NCI-H2171 (cell line): ENCODE data around the gene ERP44.
A peak's percentile ranks its signal among the peaks of the same experiment; 100 is the strongest.
"Not testable (repeated sequence)": the region's sequence is repeated elsewhere in the genome, so short reads cannot be mapped to it uniquely, and the experiment has no call there.

Experiments used
- DNase-seq: peaks from one replicate; lab custom pipeline; 2025; lab: John Stamatoyannopoulos, UW

Gene ERP44

DNA sequence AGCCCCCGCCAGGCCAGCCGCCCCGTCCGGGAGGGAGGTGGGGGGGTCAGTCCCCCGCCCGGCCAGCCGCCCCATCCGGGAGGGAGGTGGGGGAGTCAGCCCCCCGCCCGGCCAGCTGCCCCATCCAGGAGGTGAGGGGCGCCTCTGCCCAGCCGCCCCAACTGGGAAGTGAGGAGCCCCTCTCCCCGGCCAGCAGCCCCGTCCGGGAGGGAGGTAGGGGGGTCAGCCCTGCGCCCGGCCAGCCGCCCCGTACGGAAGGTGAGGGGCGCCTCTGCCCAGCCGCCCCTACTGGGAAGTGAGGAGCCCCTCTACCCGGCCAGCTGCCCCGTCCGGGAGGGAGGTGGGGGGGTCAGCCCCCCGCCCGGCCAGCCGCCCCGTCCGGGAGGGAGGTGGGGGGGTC is 30.8 kb downstream of the ERP44 start:
- not testable (repeated sequence) for DNase-seq

GRCh38 chr9:100066539-100066938 is 32.3 kb downstream of the ERP44 start:
- no peak for DNase-seq

GRCh38 chr9:100064872-100065581 is 33.8 kb downstream of the ERP44 start:
- DNase-seq, result no peak

DNA sequence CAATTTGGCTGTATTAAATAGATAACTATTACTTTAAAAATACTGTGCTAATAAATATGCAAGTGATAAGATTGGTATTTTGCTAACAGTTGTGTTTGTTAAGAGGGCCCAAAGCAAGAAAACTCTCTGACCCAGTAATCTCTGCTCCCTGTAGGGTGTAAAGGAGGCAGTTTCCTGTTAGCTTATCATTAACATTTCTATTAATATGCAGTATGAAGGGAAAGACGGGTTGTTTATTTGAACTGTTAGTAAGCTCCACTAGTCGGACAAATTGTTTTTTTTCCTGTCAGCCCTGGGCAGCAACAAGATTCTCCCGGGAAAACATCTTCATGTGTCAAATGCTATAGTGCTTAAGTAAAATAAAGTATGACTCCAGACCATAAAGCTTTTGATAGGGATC is 35.6 kb downstream of the ERP44 start:
- DNase-seq, result no peak

- not testable (repeated sequence) for DNase-seq
Measured at GRCh38 chr9:100062683-100063082, 36.1 kb downstream of the ERP44 start.

DNA sequence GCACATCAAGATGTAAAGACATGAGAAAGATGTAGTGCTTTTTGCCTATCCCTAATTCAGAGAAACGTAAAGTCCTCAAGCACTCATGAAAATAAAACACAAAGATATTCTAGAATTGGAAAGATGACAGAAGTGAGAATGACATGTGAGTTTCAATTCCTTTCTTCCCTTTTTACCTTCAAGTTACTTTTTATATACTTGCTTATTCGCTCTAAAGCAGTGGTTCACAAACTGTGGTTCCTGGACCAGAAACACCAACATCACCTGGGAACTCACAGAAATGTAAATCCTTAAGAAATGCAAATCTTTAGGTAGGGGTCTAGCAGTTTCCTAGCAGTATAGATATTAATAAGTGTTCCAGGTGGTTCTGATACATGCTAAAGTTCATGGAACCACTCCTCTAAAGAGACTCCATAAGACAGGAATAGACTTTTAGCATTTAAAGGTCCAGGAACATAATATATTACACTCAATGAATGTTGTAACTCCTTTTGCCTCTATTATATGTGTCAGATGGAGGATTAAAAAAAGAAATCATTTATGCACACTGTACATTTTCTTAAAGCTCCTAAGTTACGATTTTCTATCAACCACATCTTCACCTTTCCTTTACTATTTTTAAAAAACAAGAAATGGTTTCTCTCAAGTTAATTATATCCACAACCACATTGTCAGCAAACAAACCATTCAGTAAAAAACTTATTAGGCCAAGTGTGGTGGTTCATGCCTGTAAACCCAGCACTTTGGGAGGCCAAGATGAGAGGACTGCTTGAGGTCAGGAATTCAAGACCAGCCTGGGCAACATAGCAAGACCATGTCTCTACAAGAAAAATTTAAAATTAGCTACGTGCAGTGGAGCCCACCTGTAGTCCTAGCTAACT is 39.9 kb downstream of the ERP44 start:
- DNase-seq, result no peak

DNA sequence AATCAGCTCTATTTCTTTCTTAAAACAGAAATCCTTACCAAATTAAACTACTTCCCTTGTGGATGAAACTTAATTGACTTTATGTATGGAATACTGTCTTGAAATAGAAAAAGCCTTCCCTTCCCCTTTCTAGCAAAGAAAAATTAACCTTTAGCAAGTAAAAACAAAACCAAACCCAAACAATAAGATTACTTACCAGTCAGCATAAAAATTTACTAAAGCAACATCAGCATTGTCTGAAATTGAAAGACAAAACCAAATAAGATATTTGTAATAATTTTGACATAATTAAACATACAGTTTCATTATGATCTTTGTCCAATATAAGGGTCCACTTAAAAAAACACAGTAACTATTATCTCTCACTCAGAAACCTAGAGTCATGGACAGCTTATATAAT is 41.2 kb downstream of the ERP44 start:
- no peak for DNase-seq

GRCh38 chr9:100056561-100056960 is 42.2 kb downstream of the ERP44 start:
- no peak for DNase-seq

DNA sequence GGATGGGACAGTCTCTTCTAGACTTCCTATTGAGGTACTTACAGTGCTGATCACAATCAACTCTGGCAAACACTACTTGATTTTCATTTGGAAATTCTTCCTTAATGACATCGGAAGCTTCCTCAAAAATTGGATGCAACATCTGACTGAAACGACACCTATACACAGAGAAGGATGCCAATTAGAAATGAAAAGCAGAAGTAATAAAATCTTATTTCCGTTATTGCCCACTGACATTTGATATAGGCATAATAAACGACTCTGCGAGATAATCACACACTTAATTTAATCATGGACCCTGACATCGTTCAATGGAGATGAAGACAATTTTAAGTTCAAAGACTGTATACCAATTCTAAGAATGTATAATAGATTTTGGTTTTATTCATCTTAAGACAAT is 46.4 kb downstream of the ERP44 start:
- no peak for DNase-seq

DNA sequence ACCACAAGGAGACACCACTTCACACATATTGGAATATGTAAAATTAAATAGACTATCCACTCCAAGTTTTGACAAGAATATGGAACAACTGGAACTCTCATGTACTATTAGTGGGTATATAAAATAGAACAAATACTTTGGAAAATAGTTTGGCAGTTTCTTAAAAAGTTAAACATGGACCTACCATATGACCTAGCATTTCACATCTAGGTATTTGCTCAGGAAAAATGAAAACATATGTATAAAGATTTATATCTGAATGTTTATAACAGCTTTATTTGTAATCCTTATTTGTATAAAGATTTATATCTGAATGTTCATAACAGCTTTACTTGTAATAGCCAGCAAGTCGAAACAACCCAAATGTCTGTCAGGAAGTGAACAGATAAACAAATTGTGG is 49.2 kb downstream of the ERP44 start:
- no peak for DNase-seq

- no peak for DNase-seq
Measured at GRCh38 chr9:100038472-100038871, 60.3 kb downstream of the ERP44 start.

- DNase-seq, result no peak
Measured at GRCh38 chr9:100033877-100034551, 64.8 kb downstream of the ERP44 start.

DNA sequence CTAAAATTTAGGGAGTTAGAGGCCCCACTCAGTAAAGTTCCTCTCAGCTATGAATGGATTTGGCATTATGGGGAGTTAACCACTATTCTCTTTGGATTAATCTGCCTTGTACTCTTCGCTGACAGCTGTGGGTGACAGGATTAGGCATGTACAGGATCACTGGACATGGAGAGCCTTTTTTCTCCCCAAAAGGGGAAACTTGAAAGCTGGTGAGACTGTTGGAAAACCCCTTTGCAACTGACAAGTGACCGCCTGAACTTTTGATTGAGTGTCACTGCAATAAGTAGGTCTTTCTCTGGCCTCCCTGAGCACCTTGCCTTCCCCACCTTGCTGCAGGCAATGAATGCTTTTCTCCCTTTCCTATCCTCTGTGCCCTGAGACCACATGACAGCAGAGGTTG is 68.3 kb downstream of the ERP44 start:
- no peak for DNase-seq

DNA sequence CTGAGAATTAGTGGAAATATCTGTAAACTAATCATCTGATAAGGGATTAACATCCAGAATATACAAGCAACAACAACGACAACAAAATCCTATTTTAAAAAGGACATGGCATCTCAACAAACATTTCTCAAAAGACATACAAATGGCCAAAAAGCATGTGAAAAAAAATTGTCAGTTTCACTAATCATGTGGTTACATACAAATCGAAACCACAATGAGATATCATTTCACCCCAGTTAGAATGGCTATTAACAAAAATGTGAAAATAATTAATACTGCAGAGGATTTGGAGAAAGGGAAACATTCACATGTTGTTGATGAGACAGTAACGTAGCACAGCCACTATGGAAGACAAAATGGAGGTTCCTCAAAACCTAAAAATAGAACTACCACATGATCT is 69.5 kb downstream of the ERP44 start:
- DNase-seq, result no peak

GRCh38 chr9:100028201-100028784 is 70.5 kb downstream of the ERP44 start:
- DNase-seq, result peak; percentile 29

DNA sequence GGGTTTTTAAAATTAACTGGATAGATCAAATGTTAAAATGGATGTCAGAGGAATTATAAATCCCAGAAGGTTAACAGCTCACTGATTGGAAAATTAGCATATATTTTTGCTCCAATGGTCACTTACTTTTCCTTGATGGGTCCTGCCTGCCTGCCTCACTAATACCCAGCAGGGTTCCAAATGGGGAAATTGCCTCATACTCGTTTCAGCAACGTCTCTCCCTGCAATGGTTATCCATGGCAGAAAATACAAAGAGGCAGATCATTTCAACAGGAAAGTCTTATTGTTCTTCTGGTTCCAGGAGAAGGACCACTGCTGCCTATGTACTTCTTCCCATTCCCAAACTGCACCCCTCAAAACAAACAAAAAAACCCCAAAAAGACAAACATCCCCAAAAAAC is 71.3 kb downstream of the ERP44 start:
- no peak for DNase-seq

DNA sequence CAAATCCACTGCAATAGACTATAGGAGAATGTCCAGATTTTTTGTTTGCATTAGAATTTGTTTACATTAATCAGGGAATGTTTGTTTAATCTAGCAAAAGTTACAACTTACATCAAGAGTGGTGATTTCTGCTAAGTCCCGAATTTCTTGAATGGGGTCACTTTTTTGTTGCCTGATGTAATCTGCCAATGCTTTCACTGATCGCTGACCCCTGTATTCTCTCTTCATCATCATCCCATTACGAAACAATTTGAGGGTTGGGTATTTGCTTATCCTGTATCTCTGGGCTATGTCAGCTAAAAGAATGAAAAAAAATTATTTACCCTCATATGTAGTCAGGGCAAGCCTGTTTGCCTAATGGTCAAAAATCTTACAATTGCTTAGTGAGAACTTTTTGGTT is 76.9 kb downstream of the ERP44 start:
- DNase-seq, result no peak

- no peak for DNase-seq
Measured at GRCh38 chr9:100020121-100020795, 78.5 kb downstream of the ERP44 start.

DNA sequence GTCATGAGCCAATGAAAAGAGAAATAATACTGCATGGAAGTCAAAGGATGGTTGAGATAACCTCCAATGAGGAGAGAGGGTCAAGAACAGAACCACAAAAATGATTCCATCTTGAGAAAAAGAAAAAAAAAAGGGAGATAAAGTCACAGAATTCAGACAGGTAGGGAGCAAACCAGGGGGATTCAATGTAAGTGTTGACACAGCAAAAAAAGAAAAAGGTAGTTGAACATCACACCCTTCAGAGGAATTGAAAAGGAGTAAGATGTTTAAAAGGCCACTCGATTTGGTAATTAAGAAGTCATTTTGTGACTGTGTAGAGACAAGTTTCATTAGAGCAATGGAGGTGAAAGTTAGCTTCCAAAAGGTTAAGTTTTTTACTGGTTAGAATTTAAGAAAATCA is 79.3 kb downstream of the ERP44 start:
- DNase-seq, result no peak

GRCh38 chr9:100014846-100015245 is 84.0 kb downstream of the ERP44 start:
- no peak for DNase-seq

GRCh38 chr9:100013573-100013972 is 85.2 kb downstream of the ERP44 start:
- DNase-seq, result no peak

- no peak for DNase-seq
Measured at GRCh38 chr9:100012279-100012678, 86.5 kb downstream of the ERP44 start.
